Activated naive CD4-positive, alpha-beta T cell treated with anti-CD3 and anti-CD28 coated beads, Interleukin-2, amount 10 ng/mL, durations not matched to agents 7 days and 5 days (primary cell): Measurements from ENCODE around the gene ATL2.
A peak's percentile ranks its signal among the peaks of the same experiment; 100 is the strongest.
"Not testable (repeated sequence)": the region's sequence is repeated elsewhere in the genome, so short reads cannot be mapped to it uniquely, and the experiment has no call there.

Experiments
- CTCF ChIA-PET: fragments of 350-600 bp; sonication (Branson Sonifier 250); formaldehyde crosslinking; loops from one replicate; lab custom pipeline; 2021; ENCODE audit warnings: antibody characterized with exemption; lab: Charles Lee
- DNase-seq: peaks from one replicate; pipeline ENCODE4 v3.0.0-alpha.2; 2020
- H3K27ac Mint-ChIP-seq: one replicate; pipeline ENCODE4 v1.8.0; 2021; ENCODE audit warnings: mild to moderate bottlenecking, moderate library complexity, mixed read lengths
- H3K27me3 Mint-ChIP-seq: one replicate; pipeline ENCODE4 v1.8.0; 2021; ENCODE audit warnings: mild to moderate bottlenecking, mixed read lengths
- H3K36me3 Mint-ChIP-seq: one replicate; pipeline ENCODE4 v1.8.0; 2021; ENCODE audit warnings: mixed read lengths
- H3K4me1 Mint-ChIP-seq: one replicate; pipeline ENCODE4 v1.8.0; 2021; ENCODE audit warnings: mixed read lengths
- H3K4me3 Mint-ChIP-seq: one replicate; pipeline ENCODE4 v1.8.0; 2021; ENCODE audit warnings: mild to moderate bottlenecking, moderate library complexity, mixed read lengths
- H3K9me3 Mint-ChIP-seq: one replicate; pipeline ENCODE4 v1.8.0; 2021; ENCODE audit warnings: mixed read lengths

Gene ATL2

GRCh38 chr2:38293152-38293865, 83.8 kb downstream of the ATL2 start:
- no peak for DNase-seq
- Mint-ChIP-seq H3K4me3 (no peak overlapping the region), H3K27ac (no peak overlapping the region), H3K4me1 (no peaks in the 10 kb centered on the region), H3K9me3 (no peaks in the 10 kb centered on the region), H3K27me3 (no peaks in the 10 kb centered on the region), H3K36me3 (peaks cover 24% of the 10 kb centered on the region)
- CTCF ChIA-PET, result interaction anchor here (1.0 to 1.6 kb wide), 2 partner anchors 19 to 215 kb away, joined by 3 to 4 read pairs; no protein-coding TSS in a partner anchor

- Mint-ChIP-seq H3K4me3 (no peak overlapping the region), H3K27ac (no peak overlapping the region), H3K27me3 (peaks cover 4% of the 10 kb centered on the region), H3K4me1 (no peaks in the 10 kb centered on the region), H3K36me3 (no peaks in the 10 kb centered on the region), H3K9me3 (no peaks in the 10 kb centered on the region)
- CTCF ChIA-PET, result no interaction called here
- no peak for DNase-seq
Measured at GRCh38 chr2:38290332-38290731, 86.7 kb downstream of the ATL2 start.

- Mint-ChIP-seq H3K9me3 (no peaks in the 10 kb centered on the region), H3K4me3 (no peak overlapping the region), H3K27ac (no peak overlapping the region), H3K4me1 (peaks cover 3% of the 10 kb centered on the region), H3K27me3 (peaks cover 8% of the 10 kb centered on the region), H3K36me3 (no peaks in the 10 kb centered on the region)
- DNase-seq, result no peak
- CTCF ChIA-PET, result interaction anchor here (0.6 to 1.1 kb wide), 3 partner anchors 10 to 312 kb away, joined by 3 read pairs; no protein-coding TSS in a partner anchor
Measured at GRCh38 chr2:38284971-38285370, 92.1 kb downstream of the ATL2 start.

GRCh38 chr2:38281095-38281742, 95.9 kb downstream of the ATL2 start:
- Mint-ChIP-seq H3K4me1 (peaks cover 3% of the 10 kb centered on the region), H3K4me3 (no peak overlapping the region), H3K27me3 (peaks cover 4% of the 10 kb centered on the region), H3K27ac (no peak overlapping the region), H3K9me3 (no peaks in the 10 kb centered on the region), H3K36me3 (no peaks in the 10 kb centered on the region)
- CTCF ChIA-PET, result no interaction called here
- no peak for DNase-seq

GRCh38 chr2:38279201-38279600, 97.9 kb downstream of the ATL2 start:
- peaks cover 4% of the 10 kb centered on the region for H3K27me3 Mint-ChIP-seq
- DNase-seq, result no peak
- H3K4me3 Mint-ChIP-seq, result no peak overlapping the region
- no peak overlapping the region for H3K27ac Mint-ChIP-seq
- H3K36me3 Mint-ChIP-seq, result no peaks in the 10 kb centered on the region
- H3K4me1 Mint-ChIP-seq, result no peaks in the 10 kb centered on the region
- no peaks in the 10 kb centered on the region for H3K9me3 Mint-ChIP-seq
- CTCF ChIA-PET, result interaction anchor here (1.4 kb wide), 1 partner anchor 229 kb away, joined by 3 read pairs; no protein-coding TSS in a partner anchor

- H3K4me3 Mint-ChIP-seq, DNase-seq, H3K4me1 Mint-ChIP-seq, H3K36me3 Mint-ChIP-seq, H3K27ac Mint-ChIP-seq, CTCF ChIA-PET, H3K27me3 Mint-ChIP-seq, H3K9me3 Mint-ChIP-seq: not testable (repeated sequence)
Measured at GRCh38 chr2:38278117-38278438, 99.0 kb downstream of the ATL2 start.

GRCh38 chr2:38277245-38278116, 99.6 kb downstream of the ATL2 start:
- no peaks in the 10 kb centered on the region for H3K36me3 Mint-ChIP-seq
- H3K27me3 Mint-ChIP-seq, result no peaks in the 10 kb centered on the region
- H3K4me1 Mint-ChIP-seq, result no peaks in the 10 kb centered on the region
- H3K4me3 Mint-ChIP-seq, result no peak overlapping the region
- CTCF ChIA-PET, result interaction anchor here (0.6 kb wide), 1 partner anchor 38 kb away, joined by 3 read pairs; no protein-coding TSS in a partner anchor
- no peaks in the 10 kb centered on the region for H3K9me3 Mint-ChIP-seq
- DNase-seq, result no peak
- H3K27ac Mint-ChIP-seq, result no peak overlapping the region

- peak; percentile 42 for DNase-seq
- no peaks in the 10 kb centered on the region for H3K4me1 Mint-ChIP-seq
- no peaks in the 10 kb centered on the region for H3K36me3 Mint-ChIP-seq
- H3K27me3 Mint-ChIP-seq, result no peaks in the 10 kb centered on the region
- no peak overlapping the region for H3K4me3 Mint-ChIP-seq
- H3K27ac Mint-ChIP-seq, result no peak overlapping the region
- CTCF ChIA-PET, result interaction anchor here (0.6 to 2.3 kb wide), 21 partner anchors 11 to 1495 kb away, joined by 3 to 11 read pairs (median 3); no protein-coding TSS in a partner anchor
- no peaks in the 10 kb centered on the region for H3K9me3 Mint-ChIP-seq
Measured at GRCh38 chr2:38274286-38275276, 102.5 kb downstream of the ATL2 start.

- H3K4me1 Mint-ChIP-seq, result no peaks in the 10 kb centered on the region
- DNase-seq, result no peak
- no peak overlapping the region for H3K4me3 Mint-ChIP-seq
- no peaks in the 10 kb centered on the region for H3K9me3 Mint-ChIP-seq
- H3K27me3 Mint-ChIP-seq, result no peaks in the 10 kb centered on the region
- no peaks in the 10 kb centered on the region for H3K36me3 Mint-ChIP-seq
- CTCF ChIA-PET, result interaction anchor here (0.8 kb wide), 1 partner anchor 17 kb away, joined by 4 read pairs; no protein-coding TSS in a partner anchor
- H3K27ac Mint-ChIP-seq, result no peak overlapping the region
Measured at GRCh38 chr2:38271697-38272096, 105.4 kb downstream of the ATL2 start.

- CTCF ChIA-PET, result no interaction called here
Measured at GRCh38 chr2:38269421-38269820, 107.7 kb downstream of the ATL2 start.

GRCh38 chr2:38268691-38269327, 108.3 kb downstream of the ATL2 start:
- Mint-ChIP-seq H3K4me1 (peaks cover 2% of the 10 kb centered on the region), H3K9me3 (no peaks in the 10 kb centered on the region), H3K36me3 (no peaks in the 10 kb centered on the region), H3K27me3 (no peaks in the 10 kb centered on the region), H3K4me3 (no peak overlapping the region), H3K27ac (no peak overlapping the region)
- DNase-seq, result no peak
- CTCF ChIA-PET, result no interaction called here

More at GRCh38 chr2:38269421-38269820, 107.7 kb downstream of the ATL2 start:
- Mint-ChIP-seq H3K4me3 (no peak overlapping the region), H3K9me3 (no peaks in the 10 kb centered on the region), H3K27ac (no peak overlapping the region), H3K27me3 (no peaks in the 10 kb centered on the region), H3K36me3 (no peaks in the 10 kb centered on the region), H3K4me1 (peaks cover 2% of the 10 kb centered on the region)
- no peak for DNase-seq

GRCh38 chr2:38268001-38268400, 109.1 kb downstream of the ATL2 start:
- Mint-ChIP-seq H3K4me1 (peaks cover 2% of the 10 kb centered on the region), H3K27me3 (peaks cover 4% of the 10 kb centered on the region), H3K27ac (no peak overlapping the region), H3K36me3 (no peaks in the 10 kb centered on the region), H3K9me3 (no peaks in the 10 kb centered on the region), H3K4me3 (no peak overlapping the region)
- CTCF ChIA-PET, result no interaction called here
- no peak for DNase-seq
